ENCODE measurements around the gene BMP10. TPM values are rescaled to one million over a fixed set of nuclear protein-coding genes. Genes with fewer than 3 reads are reported as not detected.

The BMP10 gene
- total and polyA plus RNA-seq, 2 of the 13 experiments (the other 11 are each of a cell fraction or from before 2014, with no cell fraction given): not detected

DNA sequence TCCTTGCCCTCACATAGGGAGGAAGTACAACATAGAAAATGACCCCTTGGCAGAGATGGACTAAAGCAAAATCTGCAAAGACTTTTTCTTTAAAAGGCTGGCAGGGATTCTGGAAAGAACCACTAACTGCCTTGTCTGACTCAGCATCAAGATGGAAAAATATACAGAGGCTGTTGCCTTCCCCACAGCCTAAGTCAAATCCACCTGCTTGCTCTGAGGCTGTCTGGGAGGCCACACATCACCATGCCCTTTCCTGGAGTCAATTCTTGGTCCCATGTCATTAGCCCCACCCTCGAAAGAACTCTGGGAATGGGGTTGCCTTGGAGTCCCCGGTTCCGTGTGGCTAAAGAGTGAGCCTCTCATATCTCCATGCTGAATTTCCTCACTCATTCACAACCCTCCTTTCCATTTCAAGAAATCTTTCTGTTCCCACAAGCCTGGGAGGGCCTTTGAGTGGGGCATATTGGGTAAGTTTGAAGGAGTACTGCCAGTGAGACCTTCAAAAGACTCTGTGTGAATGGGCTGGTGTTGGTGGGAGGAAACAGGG is 39.4 kb downstream of the BMP10 start:
- FAIRE-seq: no peak
- Histone ChIP-seq H4K20me1 (ENCODE audit: insufficient read depth, low read length) (no peaks in the 10 kb centered on the region), H3K4me2 (ENCODE audit: low read depth, low read length) (no peak overlapping the region), H3K4me3 (replicated peaks in 1 of 3; ENCODE audit: insufficient read depth in 1 of 3, low read depth in 2 of 3, low read length in 3 of 3) (no peak overlapping the region), H3K27ac (ENCODE audit: extremely low read length, insufficient read depth, low read length) (no peak overlapping the region), H3K9ac (ENCODE audit: insufficient read depth, low read depth, low read length) (no peak overlapping the region), H3K36me3 (replicated peaks in 1 of 2; ENCODE audit: control insufficient read depth in 1 of 2, insufficient read depth in 2 of 2, low read length in 2 of 2) (no peaks in the 10 kb centered on the region), H3K9me3 (ENCODE audit: low read length) (no peaks in the 10 kb centered on the region), H3K79me2 (ENCODE audit: insufficient read depth, low read length) (no peaks in the 10 kb centered on the region), H2AFZ (ENCODE audit: low read length) (no peak overlapping the region), H3K27me3 (ENCODE audit: control insufficient read depth in 1 of 2, insufficient read depth in 2 of 2, low read length in 2 of 2) (peaks cover 2 to 8% of the 10 kb centered on the region in 2 experiments; a peak in 2 of 5 replicates), H3K4me1 (ENCODE audit: insufficient read depth, low read length) (peaks cover 9% of the 10 kb centered on the region; the same call in 1 of the 2 replicates)
- no peak for ATAC-seq
- no TSS peak for BruUV-seq (replicated peaks)
- 26% methylated on average over 3 of the region's 3 CpGs for WGBS (ENCODE audit: low lambda C conversion rate)
- ChIA-PET POLR2A (no interaction called here), CTCF (ENCODE audit: low intra/inter-chr PET ratio, low total read pairs) (no interaction called here)
- intact Hi-C loops (cut with micrococcal nuclease; ENCODE audit: unreplicated experiment): no loop called here
- DNase-seq (ENCODE audit: low spot score): no peak
- in situ Hi-C loops (cut with HindIII; ENCODE audit: extremely low pct_ligation_motif_present, low pct_unique_long_range_greater_than_20kb): no loop called here
- TF ChIP-seq ZNF225 (CRISPR knock-in tag; IDR thresholded peaks at IDR 0.05): no peak
- TF ChIP-seq, protein P1, sequence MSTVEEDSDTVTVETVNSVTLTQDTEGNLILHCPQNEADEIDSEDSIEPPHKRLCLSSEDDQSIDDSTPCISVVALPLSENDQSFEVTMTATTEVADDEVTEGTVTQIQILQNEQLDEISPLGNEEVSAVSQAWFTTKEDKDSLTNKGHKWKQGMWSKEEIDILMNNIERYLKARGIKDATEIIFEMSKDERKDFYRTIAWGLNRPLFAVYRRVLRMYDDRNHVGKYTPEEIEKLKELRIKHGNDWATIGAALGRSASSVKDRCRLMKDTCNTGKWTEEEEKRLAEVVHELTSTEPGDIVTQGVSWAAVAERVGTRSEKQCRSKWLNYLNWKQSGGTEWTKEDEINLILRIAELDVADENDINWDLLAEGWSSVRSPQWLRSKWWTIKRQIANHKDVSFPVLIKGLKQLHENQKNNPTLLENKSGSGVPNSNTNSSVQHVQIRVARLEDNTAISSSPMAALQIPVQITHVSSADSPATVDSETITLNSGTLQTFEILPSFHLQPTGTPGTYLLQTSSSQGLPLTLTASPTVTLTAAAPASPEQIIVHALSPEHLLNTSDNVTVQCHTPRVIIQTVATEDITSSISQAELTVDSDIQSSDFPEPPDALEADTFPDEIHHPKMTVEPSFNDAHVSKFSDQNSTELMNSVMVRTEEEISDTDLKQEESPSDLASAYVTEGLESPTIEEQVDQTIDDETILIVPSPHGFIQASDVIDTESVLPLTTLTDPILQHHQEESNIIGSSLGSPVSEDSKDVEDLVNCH (CRISPR knock-in tag; IDR thresholded peaks at IDR 0.05): no peak
- no peak for TF ChIP-seq KLF15 (CRISPR knock-in tag; IDR thresholded peaks at IDR 0.05; ENCODE audit: borderline replicate concordance)
- TF ChIP-seq, protein P2, sequence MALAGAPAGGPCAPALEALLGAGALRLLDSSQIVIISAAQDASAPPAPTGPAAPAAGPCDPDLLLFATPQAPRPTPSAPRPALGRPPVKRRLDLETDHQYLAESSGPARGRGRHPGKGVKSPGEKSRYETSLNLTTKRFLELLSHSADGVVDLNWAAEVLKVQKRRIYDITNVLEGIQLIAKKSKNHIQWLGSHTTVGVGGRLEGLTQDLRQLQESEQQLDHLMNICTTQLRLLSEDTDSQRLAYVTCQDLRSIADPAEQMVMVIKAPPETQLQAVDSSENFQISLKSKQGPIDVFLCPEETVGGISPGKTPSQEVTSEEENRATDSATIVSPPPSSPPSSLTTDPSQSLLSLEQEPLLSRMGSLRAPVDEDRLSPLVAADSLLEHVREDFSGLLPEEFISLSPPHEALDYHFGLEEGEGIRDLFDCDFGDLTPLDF (CRISPR knock-in tag; IDR thresholded peaks at IDR 0.05): no peak
- no peak for TF ChIP-seq CHCHD3 (CRISPR knock-in tag; IDR thresholded peaks at IDR 0.05)
- no peak for TF ChIP-seq SIX1 (CRISPR knock-in tag; IDR thresholded peaks at IDR 0.05; ENCODE audit: borderline replicate concordance)
- no peak for TF ChIP-seq HNRNPH1 (optimal IDR thresholded peaks at IDR 0.05; ENCODE audit: low read depth, low read length)

Data from HepG2 (cell line).